ENCODE data around the gene ADAM8.

Gene ADAM8

DNA sequence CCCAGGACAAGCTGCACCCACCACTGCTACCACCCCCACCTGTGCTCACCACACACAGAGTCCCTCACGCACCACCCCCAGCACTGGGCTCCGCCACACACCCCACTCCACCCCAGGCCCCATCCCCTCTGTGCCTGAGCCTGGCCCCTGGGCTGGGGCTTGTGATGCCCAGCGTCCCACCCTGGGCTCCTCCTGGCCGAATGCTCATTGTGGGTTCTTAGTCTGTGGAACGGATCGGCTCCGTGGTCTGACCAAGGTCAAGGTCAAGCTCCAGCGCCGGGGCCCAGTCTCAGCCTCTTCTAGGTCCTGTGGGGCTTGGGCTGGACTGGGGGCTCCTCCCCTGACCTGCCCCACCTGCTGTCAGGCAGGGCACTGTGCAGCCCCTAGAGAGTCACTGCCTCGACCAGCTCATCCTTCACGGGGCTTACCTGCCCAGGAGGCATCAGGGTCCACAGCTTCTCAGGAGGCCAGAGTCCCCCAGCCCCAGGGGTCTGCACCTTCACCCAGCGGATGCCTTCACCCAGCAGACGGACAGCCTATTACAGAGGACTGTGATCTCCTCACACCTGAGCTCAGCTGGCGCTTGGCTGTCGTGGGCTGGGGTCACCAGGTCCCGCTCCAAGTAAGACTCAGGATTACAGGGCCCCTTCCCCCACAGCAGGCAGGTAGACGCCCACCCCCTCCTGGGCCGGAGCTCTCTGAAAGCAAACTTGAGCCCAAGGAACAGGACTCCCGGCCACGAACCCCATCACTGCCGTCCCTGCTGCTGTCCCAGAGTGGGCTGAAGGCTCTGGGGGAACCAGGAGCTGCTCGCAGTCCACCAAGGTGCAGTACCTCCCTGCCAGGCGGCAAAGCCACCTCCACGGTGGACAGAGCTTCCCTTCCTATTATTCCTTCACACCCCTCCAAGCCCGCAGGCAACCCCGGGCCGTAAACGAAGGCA is 61.9 kb downstream of the ADAM8 start:
- peaks cover 13% of the 10 kb centered on the region for H3K36me3 Mint-ChIP-seq (ENCODE audit: low read depth)
- TF ChIP-seq, protein P1, sequence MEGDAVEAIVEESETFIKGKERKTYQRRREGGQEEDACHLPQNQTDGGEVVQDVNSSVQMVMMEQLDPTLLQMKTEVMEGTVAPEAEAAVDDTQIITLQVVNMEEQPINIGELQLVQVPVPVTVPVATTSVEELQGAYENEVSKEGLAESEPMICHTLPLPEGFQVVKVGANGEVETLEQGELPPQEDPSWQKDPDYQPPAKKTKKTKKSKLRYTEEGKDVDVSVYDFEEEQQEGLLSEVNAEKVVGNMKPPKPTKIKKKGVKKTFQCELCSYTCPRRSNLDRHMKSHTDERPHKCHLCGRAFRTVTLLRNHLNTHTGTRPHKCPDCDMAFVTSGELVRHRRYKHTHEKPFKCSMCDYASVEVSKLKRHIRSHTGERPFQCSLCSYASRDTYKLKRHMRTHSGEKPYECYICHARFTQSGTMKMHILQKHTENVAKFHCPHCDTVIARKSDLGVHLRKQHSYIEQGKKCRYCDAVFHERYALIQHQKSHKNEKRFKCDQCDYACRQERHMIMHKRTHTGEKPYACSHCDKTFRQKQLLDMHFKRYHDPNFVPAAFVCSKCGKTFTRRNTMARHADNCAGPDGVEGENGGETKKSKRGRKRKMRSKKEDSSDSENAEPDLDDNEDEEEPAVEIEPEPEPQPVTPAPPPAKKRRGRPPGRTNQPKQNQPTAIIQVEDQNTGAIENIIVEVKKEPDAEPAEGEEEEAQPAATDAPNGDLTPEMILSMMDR (IDR thresholded peaks at IDR 0.05) = no peak
- no peak for DNase-seq
- no peak overlapping the region for H3K4me3 Mint-ChIP-seq
- H3K27me3 Mint-ChIP-seq (ENCODE audit: low read depth, poor library complexity) = peaks cover 27% of the 10 kb centered on the region
- no peak overlapping the region for H3K27ac Mint-ChIP-seq
- H3K9me3 Mint-ChIP-seq = peaks cover 13% of the 10 kb centered on the region
- peaks cover 13% of the 10 kb centered on the region for H3K4me1 Mint-ChIP-seq

DNA sequence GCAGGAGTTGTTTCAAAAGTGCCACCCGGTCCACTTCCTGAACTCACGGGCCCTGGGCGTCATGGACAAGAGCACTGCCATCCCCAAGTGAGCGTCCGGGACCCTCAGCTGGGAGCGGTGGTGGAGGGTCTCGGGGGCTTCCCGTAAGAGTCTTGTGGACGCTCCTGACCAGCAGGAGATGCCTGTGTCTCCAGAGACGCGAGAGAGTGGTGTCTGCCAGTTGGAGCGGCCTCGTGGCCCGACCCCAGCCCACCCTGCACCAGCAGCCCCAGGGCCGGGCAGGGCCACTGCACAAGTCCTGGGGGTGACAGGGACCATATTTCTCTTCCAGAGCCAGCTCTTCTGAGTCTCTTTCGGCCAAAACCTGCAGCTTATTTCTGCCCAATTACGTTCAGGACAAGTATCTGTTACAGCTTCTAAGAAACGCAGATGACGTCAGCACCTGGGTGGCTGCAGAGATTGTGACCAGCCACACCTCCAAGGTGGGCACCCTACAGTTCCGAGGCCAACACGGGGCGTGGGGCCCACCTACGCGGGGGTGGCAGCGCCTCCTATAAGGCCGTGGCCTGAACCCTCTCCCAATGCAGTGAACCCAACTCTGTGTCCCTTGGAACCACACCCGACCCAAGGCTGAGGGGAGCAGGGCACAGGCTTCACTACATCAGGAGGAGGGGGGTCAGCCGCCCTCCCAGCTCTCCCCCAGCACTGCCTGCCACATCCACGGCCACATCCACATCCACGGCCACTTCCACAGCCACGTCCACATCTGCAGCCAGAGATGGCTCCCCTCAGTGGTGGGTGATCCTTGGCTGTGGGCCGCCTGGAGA is 62.8 kb downstream of the ADAM8 start:
- TF ChIP-seq, protein P1 (IDR thresholded peaks at IDR 0.05) = no peak
- H3K36me3 Mint-ChIP-seq (ENCODE audit: low read depth) = peaks cover 13% of the 10 kb centered on the region
- peaks cover 13% of the 10 kb centered on the region for H3K4me1 Mint-ChIP-seq
- no peak for DNase-seq
- H3K9me3 Mint-ChIP-seq = peaks cover 13% of the 10 kb centered on the region
- H3K27ac Mint-ChIP-seq = no peak overlapping the region
- peaks cover 18% of the 10 kb centered on the region for H3K27me3 Mint-ChIP-seq (ENCODE audit: low read depth, poor library complexity)
- no peak overlapping the region for H3K4me3 Mint-ChIP-seq

- Mint-ChIP-seq H3K9me3 (peaks cover 13% of the 10 kb centered on the region), H3K4me3 (no peak overlapping the region), H3K4me1 (peaks cover 13% of the 10 kb centered on the region), H3K27ac (no peak overlapping the region), H3K27me3 (ENCODE audit: low read depth, poor library complexity) (peaks cover 9% of the 10 kb centered on the region), H3K36me3 (ENCODE audit: low read depth) (peaks cover 13% of the 10 kb centered on the region)
- no peak for DNase-seq
- TF ChIP-seq, protein P1 (IDR thresholded peaks at IDR 0.05) = no peak
These were observed 63.7 kb downstream of the ADAM8 start for GRCh38 chr10:133212853-133213494.
